ENCODE results near the gene DCLK3.

GRCh38 chr3:36764704-36765038 is 318 bp upstream of the DCLK3 start:
- TF ChIP-seq RCOR1 (IDR thresholded peaks at IDR 0.05; ENCODE audit: insufficient replicate concordance, low read length) (no peak), CTCF (conservative IDR thresholded peaks at IDR 0.05; ENCODE audit: low read depth, low read length) (no peak), POLR2A (IDR thresholded peaks at IDR 0.05; ENCODE audit: low read depth, low read length) (no peak), BHLHE40 (IDR thresholded peaks at IDR 0.05; ENCODE audit: low read depth, low read length) (no peak), RAD21 (IDR thresholded peaks at IDR 0.05; ENCODE audit: low read length) (no peak), CEBPB (IDR thresholded peaks at IDR 0.05; ENCODE audit: low read depth, low read length) (no peak), MAFK (IDR thresholded peaks at IDR 0.05; ENCODE audit: low read depth, low read length) (no peak), RFX5 (IDR thresholded peaks at IDR 0.05; ENCODE audit: low read depth, low read length) (no peak), FOS (IDR thresholded peaks at IDR 0.05; ENCODE audit: low read depth, low read length) (no peak), USF2 (IDR thresholded peaks at IDR 0.05; ENCODE audit: low read depth, low read length) (no peak), MAZ (IDR thresholded peaks at IDR 0.05; ENCODE audit: borderline replicate concordance, low read depth, low read length) (no peak), MXI1 (IDR thresholded peaks at IDR 0.05; ENCODE audit: borderline replicate concordance, low read depth, low read length) (no peak), SMC3 (IDR thresholded peaks at IDR 0.05; ENCODE audit: low read depth, low read length) (no peak)
